Measurements from ENCODE around the gene KAZN.

KAZN gene

DNA sequence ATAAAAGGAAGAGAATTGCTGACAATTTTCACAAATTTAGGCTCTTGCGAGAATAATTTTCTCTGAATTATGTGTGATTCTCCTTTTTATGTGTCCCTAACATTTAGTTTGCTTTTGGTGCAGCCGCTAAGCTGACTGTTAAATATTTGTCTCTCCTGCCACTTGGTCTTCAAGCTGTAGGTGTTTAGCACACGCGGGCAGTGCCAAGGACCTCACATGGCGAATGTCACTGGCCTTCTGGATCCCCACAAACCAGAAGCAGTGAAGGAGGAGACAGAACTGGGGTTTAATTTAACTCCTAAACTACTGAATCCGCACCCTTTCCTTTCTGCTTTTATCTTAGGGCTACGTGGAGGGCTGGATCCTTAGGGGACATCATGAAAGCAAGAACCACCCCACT lies 120.0 kb downstream of the KAZN start:
- DNase-seq = no peak

DNA sequence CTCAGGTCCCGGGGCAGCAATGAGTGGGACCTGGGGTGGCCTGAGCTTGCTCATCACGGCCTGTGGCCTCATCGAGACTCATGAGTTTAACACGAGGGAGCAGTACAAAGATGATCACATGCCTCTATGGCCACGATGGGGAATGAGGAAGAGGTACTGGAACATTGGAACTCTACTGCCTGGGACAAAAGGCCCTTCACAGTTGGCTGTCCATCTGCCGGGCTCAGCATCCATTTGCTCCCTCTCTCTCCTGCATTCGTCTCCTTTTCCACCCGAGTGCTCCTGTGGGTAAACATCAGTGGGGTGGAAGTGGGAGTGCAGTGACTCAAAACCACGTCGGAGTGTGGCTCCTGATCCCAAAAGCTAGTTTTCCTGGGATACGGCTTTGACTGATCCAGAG lies 124.9 kb downstream of the KAZN start:
- DNase-seq = no peak

DNA sequence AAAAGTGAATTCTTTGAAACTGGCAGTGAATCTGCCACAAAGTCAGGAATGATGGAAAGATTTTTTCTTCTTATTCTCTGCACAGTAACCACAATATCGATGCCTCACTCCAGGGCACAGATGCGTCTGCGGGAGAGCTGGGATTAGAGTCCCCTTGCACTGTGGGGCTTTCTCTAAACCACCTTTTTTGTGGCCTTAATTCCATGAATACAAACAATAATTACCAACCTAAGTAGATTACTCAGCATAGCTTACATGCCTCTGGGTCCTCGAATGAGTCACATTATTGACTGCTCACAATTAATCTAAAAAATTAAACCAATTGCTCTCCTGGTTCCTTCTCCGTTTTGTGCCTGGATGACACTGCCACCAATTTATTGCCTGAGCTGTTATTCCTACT lies 125.8 kb downstream of the KAZN start:
- DNase-seq = no peak

DNA sequence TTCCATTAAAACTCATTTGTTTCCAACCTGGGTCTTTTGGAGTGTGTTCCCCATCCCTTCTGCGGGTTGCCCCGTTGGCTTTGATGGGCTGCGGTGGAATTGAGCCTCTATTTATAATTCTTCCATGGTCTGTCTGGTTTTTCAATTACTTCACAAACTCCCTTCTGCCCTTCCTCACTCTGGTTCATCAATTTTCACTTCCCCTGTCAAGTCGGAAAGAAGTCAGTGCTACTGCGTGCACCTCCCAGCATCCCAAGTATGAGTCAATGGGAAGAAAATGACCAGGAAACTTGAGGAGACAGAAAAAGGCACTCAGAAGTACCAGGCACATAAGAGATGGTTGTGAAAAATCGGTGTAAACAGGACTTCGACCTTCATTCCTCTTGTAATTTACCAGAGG lies 126.2 kb downstream of the KAZN start:
- DNase-seq = no peak

- DNase-seq = no peak
These were observed 126.8 kb downstream of the KAZN start for GRCh38 chr1:14725238-14725637.

DNA sequence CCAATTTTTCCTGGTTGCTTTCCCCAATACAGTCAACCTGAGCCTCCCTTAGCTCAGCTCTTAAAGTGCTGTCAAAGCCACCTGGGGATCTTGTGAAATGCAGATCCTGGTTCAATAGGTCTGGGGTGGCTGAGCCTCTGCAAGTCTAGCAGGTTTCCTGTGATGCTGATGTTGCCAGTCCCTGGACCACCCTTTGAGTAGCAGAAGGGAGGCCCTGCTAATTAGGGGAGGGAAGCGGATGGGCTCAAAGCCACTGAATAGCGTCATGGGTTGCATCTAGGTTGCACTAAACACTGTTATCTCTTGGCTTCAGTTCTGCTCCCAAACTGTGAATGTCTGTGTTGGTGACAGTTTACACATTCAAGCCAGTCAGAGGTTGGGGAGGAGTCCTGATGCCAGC lies 127.2 kb downstream of the KAZN start:
- DNase-seq = no peak

DNA sequence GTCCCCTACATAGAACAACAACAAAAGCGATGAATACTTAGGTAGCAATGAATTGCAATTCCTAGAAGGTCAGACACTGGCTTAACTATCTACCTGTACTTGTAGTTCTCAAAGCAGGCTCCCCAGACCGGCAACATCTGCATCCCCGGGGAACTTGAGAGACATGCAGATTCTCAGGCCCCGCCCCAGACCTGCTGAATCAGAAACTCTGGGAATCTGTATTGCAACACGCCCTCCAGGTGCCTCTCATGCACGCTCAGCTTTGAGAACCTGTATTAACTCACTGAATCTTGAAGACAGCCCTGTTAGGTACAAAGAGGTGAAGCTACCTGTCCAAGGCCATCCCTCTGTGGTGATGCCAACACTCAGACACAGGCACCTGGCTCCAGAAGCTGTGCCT lies 128.1 kb downstream of the KAZN start:
- DNase-seq = no peak

DNA sequence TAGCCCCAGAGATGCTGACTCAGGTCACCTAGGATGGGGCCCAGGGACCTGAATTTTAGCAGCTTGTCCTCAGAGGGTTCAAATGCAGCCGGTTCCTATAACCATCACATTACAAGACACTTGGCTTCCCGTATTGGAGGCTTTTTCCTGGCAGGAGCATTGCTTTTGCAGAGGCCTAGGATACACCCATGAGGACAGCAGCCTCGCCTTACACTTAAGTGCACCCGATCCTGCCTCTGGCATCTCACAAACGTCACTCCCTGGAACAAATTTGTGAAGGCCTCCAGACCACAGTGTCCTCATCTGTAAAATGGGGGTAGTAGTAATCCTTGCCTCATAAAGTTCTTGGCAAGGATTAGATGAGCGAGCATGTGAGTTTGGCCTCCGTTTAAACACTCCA lies 130.0 kb downstream of the KAZN start:
- DNase-seq = no peak

- no peak for DNase-seq
These were observed 134.2 kb downstream of the KAZN start for GRCh38 chr1:14732728-14733047.

DNA sequence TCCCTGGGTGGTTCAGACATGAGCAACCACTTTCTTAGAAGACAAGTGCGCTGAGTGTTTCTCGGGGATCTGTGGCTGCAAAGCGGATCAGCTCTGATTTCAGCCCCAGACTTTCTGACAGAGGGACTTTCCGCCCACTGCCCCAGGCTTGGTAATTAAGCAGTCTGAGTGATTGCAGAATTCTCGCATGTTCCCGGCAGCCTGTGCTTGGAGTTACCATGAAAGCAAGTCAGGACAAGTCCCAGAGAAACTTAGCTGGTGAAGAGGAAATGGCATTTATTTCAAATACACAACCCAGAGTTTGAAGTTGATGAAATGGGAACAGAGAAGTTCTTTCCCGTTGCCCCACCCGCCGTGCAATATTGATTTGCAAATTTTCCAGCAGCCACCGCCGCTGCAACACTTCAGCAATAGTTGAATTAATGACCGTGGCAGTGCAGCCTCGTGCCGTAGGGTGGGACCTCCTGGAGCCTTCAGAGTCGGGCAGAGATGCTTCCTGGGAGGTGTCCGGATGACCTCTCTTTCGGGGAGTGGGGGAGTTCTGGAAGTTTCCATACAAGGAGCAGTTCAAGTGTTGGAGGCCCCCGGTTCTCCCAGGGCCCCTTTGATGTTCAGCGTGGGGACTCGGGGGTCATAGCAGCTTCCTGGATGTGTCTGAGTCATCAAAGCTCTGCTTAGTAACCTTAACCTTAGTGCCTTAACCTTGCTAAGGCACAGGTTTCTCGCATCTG lies 134.7 kb downstream of the KAZN start:
- DNase-seq = no peak

GRCh38 chr1:14733779-14734140 lies 135.3 kb downstream of the KAZN start:
- DNase-seq = no peak

DNA sequence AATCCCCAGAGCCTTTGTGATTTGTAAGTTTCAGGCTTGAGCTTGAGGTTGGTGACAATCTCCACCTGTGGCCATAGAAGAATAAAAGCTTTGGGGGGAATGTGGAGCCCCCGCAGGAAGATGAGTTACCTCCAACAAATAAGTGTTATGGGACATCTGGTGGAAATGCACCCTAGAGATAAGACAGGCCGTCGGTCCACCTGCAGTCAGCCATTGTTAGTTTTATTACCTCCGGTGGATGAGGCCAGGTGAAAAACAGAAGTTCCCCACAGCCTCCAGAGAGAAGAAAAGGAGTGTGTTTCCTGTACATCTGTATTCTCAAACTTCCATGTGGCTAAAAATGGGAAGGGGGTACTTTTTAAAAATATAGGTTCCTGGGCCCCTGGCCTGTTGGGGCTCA lies 137.4 kb downstream of the KAZN start:
- DNase-seq = no peak

- DNase-seq = no peak
These were observed 139.1 kb downstream of the KAZN start for GRCh38 chr1:14737561-14738094.

GRCh38 chr1:14738235-14738634 lies 139.8 kb downstream of the KAZN start:
- DNase-seq = no peak

GRCh38 chr1:14738647-14739046 lies 140.2 kb downstream of the KAZN start:
- no peak for DNase-seq

- no peak for DNase-seq
These were observed 140.8 kb downstream of the KAZN start for GRCh38 chr1:14739082-14739832.

DNA sequence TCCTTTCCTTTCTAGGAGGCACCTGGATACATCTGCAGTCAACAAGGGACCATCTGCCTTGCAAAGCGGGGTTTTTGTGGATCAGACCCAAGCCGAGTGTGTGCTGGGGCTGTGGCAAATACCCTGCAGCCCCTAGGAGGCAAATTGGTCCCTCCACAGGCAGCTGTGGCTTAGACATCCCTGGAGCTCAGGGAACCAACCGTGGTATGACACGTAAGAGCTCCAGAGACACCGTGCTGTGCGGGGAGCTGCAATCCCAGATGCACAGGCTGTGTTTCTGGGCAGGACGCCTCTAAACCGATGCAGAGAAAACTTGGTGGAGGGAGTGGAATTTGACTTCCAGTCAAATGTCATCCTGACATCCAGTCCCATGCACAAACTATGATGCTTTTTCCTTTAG lies 141.5 kb downstream of the KAZN start:
- no peak for DNase-seq

DNA sequence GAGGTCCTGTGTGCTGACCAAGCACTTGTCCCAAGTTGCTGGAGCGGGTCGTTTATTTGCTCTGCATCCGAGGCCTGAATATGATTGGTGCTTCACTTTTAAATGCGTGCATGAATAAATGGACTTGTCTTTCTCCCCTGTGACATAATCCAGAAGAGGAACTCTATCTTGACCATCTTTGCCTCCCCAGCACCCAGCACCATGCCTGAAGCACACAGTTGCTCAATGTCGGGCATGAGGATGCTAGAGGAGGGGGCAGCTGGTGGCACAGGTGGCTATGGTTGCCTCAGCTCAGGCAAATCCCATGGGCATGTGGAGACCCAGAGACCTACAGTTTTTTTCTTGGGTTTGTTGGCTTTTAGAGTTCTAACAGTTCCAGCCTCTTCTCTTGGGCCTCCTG lies 142.6 kb downstream of the KAZN start:
- DNase-seq = no peak

GRCh38 chr1:14741532-14741931 lies 143.0 kb downstream of the KAZN start:
- DNase-seq = no peak

DNA sequence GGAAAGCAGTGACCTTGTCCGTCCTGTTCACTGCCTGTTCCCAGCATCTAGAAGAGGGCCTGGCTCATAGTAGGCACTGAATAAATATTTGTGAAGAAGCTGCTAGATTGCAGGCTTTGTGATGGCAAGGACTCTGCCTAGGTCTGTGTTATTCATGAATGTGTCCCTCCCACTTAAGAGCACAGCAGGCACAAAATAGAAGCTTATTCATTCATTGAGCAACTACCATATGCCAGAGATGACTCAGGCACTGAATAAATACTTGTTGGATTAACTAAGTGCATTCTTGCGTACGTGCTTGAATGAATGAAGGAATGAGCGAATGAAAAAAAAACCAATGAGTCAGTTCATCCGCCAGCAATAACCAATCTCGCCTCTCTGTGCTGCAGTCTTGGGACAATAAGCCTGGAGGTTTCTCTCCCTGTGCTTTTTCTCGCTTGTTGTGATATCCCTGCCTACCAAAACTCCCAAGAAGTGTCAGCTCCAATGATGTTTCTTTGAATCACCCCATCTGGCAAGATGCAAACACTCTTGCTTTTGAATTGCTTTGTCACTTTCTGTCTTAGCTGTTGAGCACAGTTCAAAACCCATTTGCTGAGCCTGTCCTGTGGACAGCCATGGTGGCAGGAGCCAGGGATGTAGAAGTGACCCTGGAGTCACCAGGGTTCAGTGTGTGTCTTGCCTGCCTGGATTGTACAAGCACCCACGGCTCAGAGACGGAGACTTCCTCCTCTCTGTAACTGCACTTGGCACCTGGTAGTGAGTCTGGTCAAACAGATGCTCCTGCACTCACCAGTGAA lies 143.9 kb downstream of the KAZN start:
- no peak for DNase-seq

GRCh38 chr1:14743368-14743767 lies 144.9 kb downstream of the KAZN start:
- DNase-seq = no peak

- no peak for DNase-seq
These were observed 146.7 kb downstream of the KAZN start for GRCh38 chr1:14745001-14745720.

- DNase-seq = no peak
These were observed 147.3 kb downstream of the KAZN start for GRCh38 chr1:14745789-14746188.

All from activated T-cell treated with anti-CD3 and anti-CD28 coated beads, Interleukin-2, amount 50 U/mL, for 1 hour (primary cell).